KMS-11 (cell line): ENCODE measurements around the gene ZAR1.

Source experiments
- H2AFZ ChIP-seq: fragments of 200-600 bp; sonication (generic); 2 replicates; pipeline ENCODE4 v1.6.1; 2016; ENCODE audit warnings: antibody characterized with exemption, mixed run types, low read depth
- H3K27ac ChIP-seq: fragments of 200-600 bp; sonication (generic); 2 replicates; pipeline ENCODE4 v1.6.1; 2016; ENCODE audit warnings: mild to moderate bottlenecking, mixed run types
- H3K27me3 ChIP-seq: fragments of 200-600 bp; sonication (generic); 2 replicates; pipeline ENCODE4 v1.6.1; 2017; ENCODE audit warnings: mild to moderate bottlenecking, low read depth, mixed run types, moderate library complexity; ENCODE audit not compliant: insufficient read depth
- H3K36me3 ChIP-seq: fragments of 200-600 bp; sonication (generic); 2 replicates; pipeline ENCODE4 v1.6.1; 2017; ENCODE audit warnings: mild to moderate bottlenecking, mixed run types; ENCODE audit not compliant: insufficient read depth
- H3K4me1 ChIP-seq: fragments of 200-600 bp; sonication (generic); 2 replicates; pipeline ENCODE4 v1.6.1; 2016; ENCODE audit warnings: mild to moderate bottlenecking, low read depth, mixed run types; ENCODE audit not compliant: poor library complexity, severe bottlenecking
- H3K4me2 ChIP-seq: fragments of 200-600 bp; sonication (generic); 2 replicates; pipeline ENCODE4 v1.7.0; 2016; ENCODE audit warnings: mild to moderate bottlenecking, mixed run types
- H3K4me3 ChIP-seq: fragments of 200-600 bp; sonication (generic); IDR thresholded peaks from 2 replicates; pipeline ENCODE4 v1.6.1; 2017; ENCODE audit warnings: low read depth, low read length, mixed read lengths; ENCODE audit not compliant: insufficient read depth
- H3K79me2 ChIP-seq: fragments of 200-600 bp; sonication (generic); 2 replicates; pipeline ENCODE4 v1.6.1; 2016; ENCODE audit warnings: low read depth, mixed run types; ENCODE audit not compliant: insufficient read depth
- H3K9ac ChIP-seq: fragments of 200-600 bp; sonication (generic); 2 replicates; pipeline ENCODE4 v1.6.1; 2016; ENCODE audit warnings: mild to moderate bottlenecking, mixed run types
- H4K20me1 ChIP-seq: fragments of 200-600 bp; sonication (generic); 2 replicates; pipeline ENCODE4 v1.6.1; 2016; ENCODE audit warnings: mild to moderate bottlenecking, mixed run types; ENCODE audit not compliant: insufficient read depth
- TF ChIP-seq, protein P1 (sequence below): fragments of 200-600 bp; sonication (generic); conservative IDR thresholded peaks from 2 replicates; pipeline ENCODE4 v1.6.1; 2017; ENCODE audit warnings: low read depth, mild to moderate bottlenecking, antibody characterized with exemption, low read length, moderate library complexity, mixed read lengths

ZAR1 gene

DNA sequence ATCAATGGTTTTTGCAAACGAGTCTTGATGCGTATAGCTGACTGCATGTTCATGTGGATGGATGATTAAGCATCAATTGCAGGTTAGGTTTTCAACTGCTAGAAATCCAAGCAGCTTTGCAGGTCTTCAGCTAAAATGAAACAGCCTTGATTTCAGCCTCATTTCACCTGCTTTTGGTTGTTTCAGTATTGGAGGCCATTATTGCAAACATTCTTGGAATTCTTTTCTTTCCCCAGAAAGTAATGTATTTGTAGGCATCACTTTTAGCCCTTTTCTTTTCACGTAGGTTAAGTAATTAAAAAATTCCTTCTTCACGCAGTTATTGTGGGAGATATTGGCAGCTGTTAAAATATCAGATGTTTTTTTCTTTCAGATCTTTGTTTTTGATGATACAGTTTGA, 8.8 kb downstream of the ZAR1 start:
- TF ChIP-seq, protein P1, sequence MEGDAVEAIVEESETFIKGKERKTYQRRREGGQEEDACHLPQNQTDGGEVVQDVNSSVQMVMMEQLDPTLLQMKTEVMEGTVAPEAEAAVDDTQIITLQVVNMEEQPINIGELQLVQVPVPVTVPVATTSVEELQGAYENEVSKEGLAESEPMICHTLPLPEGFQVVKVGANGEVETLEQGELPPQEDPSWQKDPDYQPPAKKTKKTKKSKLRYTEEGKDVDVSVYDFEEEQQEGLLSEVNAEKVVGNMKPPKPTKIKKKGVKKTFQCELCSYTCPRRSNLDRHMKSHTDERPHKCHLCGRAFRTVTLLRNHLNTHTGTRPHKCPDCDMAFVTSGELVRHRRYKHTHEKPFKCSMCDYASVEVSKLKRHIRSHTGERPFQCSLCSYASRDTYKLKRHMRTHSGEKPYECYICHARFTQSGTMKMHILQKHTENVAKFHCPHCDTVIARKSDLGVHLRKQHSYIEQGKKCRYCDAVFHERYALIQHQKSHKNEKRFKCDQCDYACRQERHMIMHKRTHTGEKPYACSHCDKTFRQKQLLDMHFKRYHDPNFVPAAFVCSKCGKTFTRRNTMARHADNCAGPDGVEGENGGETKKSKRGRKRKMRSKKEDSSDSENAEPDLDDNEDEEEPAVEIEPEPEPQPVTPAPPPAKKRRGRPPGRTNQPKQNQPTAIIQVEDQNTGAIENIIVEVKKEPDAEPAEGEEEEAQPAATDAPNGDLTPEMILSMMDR: no peak
- Histone ChIP-seq H3K27me3 (no peaks in the 10 kb centered on the region), H3K4me1 (peaks cover 45% of the 10 kb centered on the region), H4K20me1 (no peaks in the 10 kb centered on the region), H3K9ac (no peak overlapping the region), H3K4me3 (no peak overlapping the region), H3K4me2 (no peak overlapping the region), H2AFZ (no peak overlapping the region), H3K79me2 (no peaks in the 10 kb centered on the region), H3K27ac (no peak overlapping the region), H3K36me3 (no peaks in the 10 kb centered on the region)

DNA sequence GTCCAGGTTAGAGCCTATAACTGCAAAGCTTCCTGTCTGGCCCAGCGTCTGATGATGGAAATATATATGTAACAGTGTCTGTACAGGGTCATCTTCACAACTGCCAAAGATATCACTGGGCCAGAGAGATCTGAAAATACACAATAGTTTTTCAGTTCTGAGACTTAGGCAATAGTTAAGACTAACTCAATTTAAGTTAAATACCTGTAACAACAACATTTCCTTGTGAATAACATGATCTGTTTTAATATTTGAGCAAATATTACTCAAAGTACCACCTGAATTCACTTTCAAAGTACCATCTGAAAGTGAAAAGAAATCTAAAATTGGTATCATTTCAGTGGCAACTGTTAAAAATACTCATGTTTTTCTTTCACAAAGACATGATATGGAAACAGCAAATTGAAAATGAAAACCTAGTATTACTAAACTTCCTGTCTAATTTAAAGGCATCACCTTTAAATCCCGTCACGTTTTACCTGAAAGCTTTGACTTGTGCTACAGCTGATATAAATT, 9.6 kb downstream of the ZAR1 start:
- peak overlapping the region; percentile 37; the same call in 1 of the 2 replicates for H3K4me2 ChIP-seq

DNA sequence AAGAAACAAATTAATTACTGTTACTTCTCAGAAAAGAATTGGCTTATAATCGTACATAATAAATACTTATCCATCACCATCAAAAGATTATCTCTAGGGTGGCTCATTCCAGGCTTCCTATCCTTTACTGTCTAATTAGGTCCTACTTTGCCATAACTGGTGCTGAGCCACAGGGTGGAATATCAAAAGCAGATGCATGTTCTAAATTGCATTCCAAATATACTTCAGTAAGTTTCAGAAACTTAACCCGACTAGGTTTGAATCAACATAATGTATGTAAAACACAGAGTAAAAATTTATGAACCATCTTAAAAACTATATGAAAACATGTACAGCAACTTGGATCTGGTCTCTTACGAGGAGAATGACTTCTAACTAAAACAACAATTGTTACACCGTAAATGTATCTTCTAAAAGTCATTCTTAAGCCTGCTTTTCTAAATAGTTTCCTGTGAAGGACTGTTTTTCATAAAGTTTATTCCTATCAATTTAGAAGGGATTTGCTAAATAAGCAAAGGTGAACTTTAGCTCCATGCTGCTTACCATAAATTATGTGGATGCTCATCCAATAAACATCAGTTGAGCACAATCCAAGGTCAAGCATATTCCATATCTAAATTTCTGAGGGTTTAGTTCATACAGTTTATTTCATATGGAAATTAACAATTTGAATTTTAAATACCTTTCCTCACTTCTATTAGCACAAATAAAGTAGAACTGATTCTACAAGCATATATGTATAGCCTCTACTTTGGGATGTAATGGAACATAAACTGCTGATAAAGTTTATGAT, 13.4 kb downstream of the ZAR1 start:
- H4K20me1 ChIP-seq: no peaks in the 10 kb centered on the region
- H3K27ac ChIP-seq: peak overlapping the region; percentile 74
- H2AFZ ChIP-seq: no peak overlapping the region
- no peaks in the 10 kb centered on the region for H3K79me2 ChIP-seq
- H3K9ac ChIP-seq: peak overlapping the region; percentile 45; the same call in 1 of the 2 replicates
- no peak overlapping the region for H3K4me3 ChIP-seq
- TF ChIP-seq, protein P1: no peak
- H3K4me1 ChIP-seq: peaks cover 60% of the 10 kb centered on the region
- H3K27me3 ChIP-seq: no peaks in the 10 kb centered on the region
- H3K4me2 ChIP-seq: peak overlapping the region; percentile 43
- H3K36me3 ChIP-seq: no peaks in the 10 kb centered on the region

More for the DNA sequence above, 9.6 kb downstream of the ZAR1 start:
- H3K79me2 ChIP-seq: no peaks in the 10 kb centered on the region
- TF ChIP-seq, protein P1: no peak
- peaks cover 52% of the 10 kb centered on the region for H3K4me1 ChIP-seq
- H4K20me1 ChIP-seq: no peaks in the 10 kb centered on the region
- no peak overlapping the region for H3K27ac ChIP-seq
- H3K4me3 ChIP-seq: no peak overlapping the region
- no peak overlapping the region for H2AFZ ChIP-seq
- H3K36me3 ChIP-seq: no peaks in the 10 kb centered on the region
- no peak overlapping the region for H3K9ac ChIP-seq
- no peaks in the 10 kb centered on the region for H3K27me3 ChIP-seq

DNA sequence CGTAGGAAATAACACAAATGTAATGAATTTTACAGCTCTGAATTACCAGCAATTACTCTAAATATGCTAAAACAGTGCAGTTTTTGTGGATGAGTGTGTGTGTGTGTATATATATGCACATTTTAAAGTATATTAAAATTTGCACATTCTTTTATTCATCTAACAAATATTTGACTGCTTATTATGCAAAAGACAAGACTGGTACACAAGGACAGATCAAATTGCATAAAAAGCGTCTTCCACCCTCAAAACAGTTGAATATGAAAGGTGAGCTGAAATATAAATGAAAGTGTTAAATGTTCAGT, 13.9 kb downstream of the ZAR1 start:
- H3K4me1 ChIP-seq: peaks cover 60% of the 10 kb centered on the region
- H4K20me1 ChIP-seq: no peaks in the 10 kb centered on the region
- no peak overlapping the region for H2AFZ ChIP-seq
- no peaks in the 10 kb centered on the region for H3K27me3 ChIP-seq
- H3K27ac ChIP-seq: peak overlapping the region; percentile 74
- TF ChIP-seq, protein P1: no peak
- no peaks in the 10 kb centered on the region for H3K36me3 ChIP-seq
- H3K4me3 ChIP-seq: no peak overlapping the region
- no peaks in the 10 kb centered on the region for H3K79me2 ChIP-seq
- peak overlapping the region; percentile 43 for H3K4me2 ChIP-seq
- peak overlapping the region; percentile 45 for H3K9ac ChIP-seq
